GM21528 (cell line): ENCODE data around the gene RBMS3.

ENCODE experiments used
- ATAC-seq: cut with Tn5 transposase; IDR thresholded peaks from one replicate; pipeline ENCODE4 v1.9.1; 2021; ENCODE audit warnings: mild to moderate bottlenecking, moderate library complexity; ENCODE audit not compliant: unreplicated experiment, low FRiP score

RBMS3 gene

GRCh38 chr3:29822071-29822470 lies 541.2 kb downstream of the RBMS3 start:
- no peak for ATAC-seq

GRCh38 chr3:29823233-29823632 lies 542.4 kb downstream of the RBMS3 start:
- no peak for ATAC-seq

- ATAC-seq = no peak
These were observed 545.8 kb downstream of the RBMS3 start for GRCh38 chr3:29826712-29827111.

- no peak for ATAC-seq
These were observed 546.9 kb downstream of the RBMS3 start for GRCh38 chr3:29827756-29828155.

- ATAC-seq = no peak
These were observed 548.5 kb downstream of the RBMS3 start for GRCh38 chr3:29829340-29829739.

GRCh38 chr3:29850641-29851040 lies 569.8 kb downstream of the RBMS3 start:
- ATAC-seq = no peak

- no peak for ATAC-seq
These were observed 571.9 kb downstream of the RBMS3 start for GRCh38 chr3:29852767-29853166.

- no peak for ATAC-seq
These were observed 573.0 kb downstream of the RBMS3 start for GRCh38 chr3:29853841-29854397.

- no peak for ATAC-seq
These were observed 574.0 kb downstream of the RBMS3 start for GRCh38 chr3:29854821-29855220.

GRCh38 chr3:29859726-29860270 lies 578.9 kb downstream of the RBMS3 start:
- ATAC-seq = no peak

GRCh38 chr3:29864809-29865208 lies 583.9 kb downstream of the RBMS3 start:
- ATAC-seq = no peak

- ATAC-seq = no peak
These were observed 587.8 kb downstream of the RBMS3 start for GRCh38 chr3:29868543-29869101.

GRCh38 chr3:29870136-29870535 lies 589.3 kb downstream of the RBMS3 start:
- ATAC-seq = no peak

GRCh38 chr3:29871087-29871486 lies 590.2 kb downstream of the RBMS3 start:
- ATAC-seq = no peak

GRCh38 chr3:29880809-29881208 lies 599.9 kb downstream of the RBMS3 start:
- ATAC-seq = no peak

GRCh38 chr3:29887451-29887850 lies 606.6 kb downstream of the RBMS3 start:
- ATAC-seq = no peak

- ATAC-seq = no peak
These were observed 608.3 kb downstream of the RBMS3 start for GRCh38 chr3:29889215-29889614.

GRCh38 chr3:29890801-29891200 lies 609.9 kb downstream of the RBMS3 start:
- ATAC-seq = no peak

GRCh38 chr3:29892976-29893554 lies 612.2 kb downstream of the RBMS3 start:
- no peak for ATAC-seq

- ATAC-seq = no peak
These were observed 616.0 kb downstream of the RBMS3 start for GRCh38 chr3:29896856-29897255.

- ATAC-seq = no peak
These were observed 617.5 kb downstream of the RBMS3 start for GRCh38 chr3:29898171-29898965.
